GM12878 (cell line): ENCODE measurements around the gene RGS6. TPM values are rescaled to one million over a fixed set of nuclear protein-coding genes. Genes with fewer than 3 reads are reported as not detected.

Experiments
- ATAC-seq: fragments of 200-7000 bp; cut with Tn5 transposase; 3 replicates; pipeline ENCODE4 v1.9.1; 2020; ENCODE audit warnings: mild to moderate bottlenecking, moderate library complexity
- BruUV-seq: library from RNA; stranded (reverse); fragments of 400-500 nt; replicated peaks from 2 replicates; lab custom pipeline; 2021; lab: Mats Ljungman, UMichigan
- CTCF ChIA-PET: fragments of 300-600 bp; sonication (Branson Sonifier 250); formaldehyde crosslinking; extraction: SDS; loops from one replicate; lab custom pipeline; 2021; ENCODE audit warnings: inconsistent platforms; lab: Yijun Ruan, JAX
- POLR2A ChIA-PET: fragments of 350-600 bp; formaldehyde crosslinking; extraction: SDS; loops from one replicate; lab custom pipeline; 2021; ENCODE audit warnings: inconsistent platforms; lab: Charles Lee
- RAD21 ChIA-PET: fragments of 300-600 bp; sonication (Branson Sonifier 250); formaldehyde crosslinking; loops from one replicate; lab custom pipeline; 2023; ENCODE audit warnings: antibody characterized with exemption; ENCODE audit not compliant: unreplicated experiment; lab: Charles Lee
- SMC1A ChIA-PET: fragments of 300-600 bp; sonication (Branson Sonifier 250); formaldehyde crosslinking; loops from one replicate; lab custom pipeline; 2023; ENCODE audit not compliant: unreplicated experiment, uncharacterized antibody; lab: Charles Lee
- DNase-seq: peaks from one replicate; pipeline ENCODE4 v3.0.0-alpha.2; 2011; ENCODE audit warnings: low read depth, low spot score
- FAIRE-seq: peaks from 3 replicates; lab custom pipeline; 2011; peaks lifted over from hg19 to GRCh38; lab: Jason Lieb, UNC
- H2AFZ ChIP-seq: 2 replicates; pipeline ENCODE4 v1.6.0; 2011; ENCODE audit warnings: low read depth, low read length, control low read depth; ENCODE audit not compliant: control insufficient read depth
- H3K27ac ChIP-seq: 2 replicates; pipeline ENCODE4 v1.5.1; 2011; ENCODE audit warnings: control low read depth; ENCODE audit not compliant: control insufficient read depth, insufficient read depth
- H3K27me3 ChIP-seq, 2 experiments: replicated peaks in 1 of 2; 2 replicates each; pipeline versions ENCODE4 v1.6.0 to v1.6.1; 2011; ENCODE audit warnings: low read length in 1 of 2; ENCODE audit not compliant: control insufficient read depth in 2 of 2, insufficient read depth in 2 of 2
- H3K36me3 ChIP-seq, 2 experiments: 2 replicates each; pipeline ENCODE4 v1.5.1; 2011; ENCODE audit warnings: low read length in 1 of 2; ENCODE audit not compliant: control insufficient read depth in 2 of 2, insufficient read depth in 2 of 2
- H3K4me1 ChIP-seq: 2 replicates; pipeline ENCODE4 v1.6.1; 2011; ENCODE audit warnings: mild to moderate bottlenecking, low read length, moderate library complexity, mixed read lengths; ENCODE audit not compliant: control insufficient read depth, insufficient read depth
- H3K4me2 ChIP-seq: 2 replicates; pipeline ENCODE4 v1.6.0; 2011; ENCODE audit warnings: control low read depth; ENCODE audit not compliant: control insufficient read depth, insufficient read depth
- H3K4me3 ChIP-seq: fragments of 200-600 bp; sonication (generic); 2 replicates; pipeline ENCODE4 v1.5.1; 2016
- H3K79me2 ChIP-seq: 2 replicates; pipeline ENCODE4 v1.6.0; 2011; ENCODE audit warnings: low read length; ENCODE audit not compliant: control insufficient read depth, insufficient read depth
- H3K9ac ChIP-seq: 2 replicates; pipeline ENCODE4 v1.8.0; 2011; ENCODE audit warnings: low read length, control low read depth, mixed read lengths; ENCODE audit not compliant: control insufficient read depth, insufficient read depth
- H3K9me3 ChIP-seq: replicated peaks from 3 replicates; pipeline ENCODE4 v1.5.1; 2011; ENCODE audit warnings: mild to moderate bottlenecking, low read length; ENCODE audit not compliant: control insufficient read depth, insufficient read depth
- H4K20me1 ChIP-seq: 2 replicates; pipeline ENCODE4 v1.6.0; 2011; ENCODE audit not compliant: control insufficient read depth, insufficient read depth
- CBX5 ChIP-seq: sonication (generic); IDR thresholded peaks from 2 replicates; pipeline ENCODE4 v1.6.1; 2016; ENCODE audit warnings: low read depth, moderate library complexity, mild to moderate bottlenecking, inconsistent platforms
- IKZF1 ChIP-seq: fragments of 450-650 bp; conservative IDR thresholded peaks from 2 replicates; pipeline ENCODE4 v1.6.1; 2017; ENCODE audit warnings: antibody characterized with exemption, mild to moderate bottlenecking
- RB1 ChIP-seq: fragments of 450-650 bp; formaldehyde crosslinking; IDR thresholded peaks from 2 replicates; pipeline ENCODE4 v1.6.1; 2017; ENCODE audit warnings: mild to moderate bottlenecking, borderline replicate concordance
- ZNF274 ChIP-seq: IDR thresholded peaks from one replicate; pipeline ENCODE4 v1.8.0; 2011; ENCODE audit not compliant: insufficient read length, insufficient read depth
- WGBS: methylation state at CpG from one replicate; pipeline ENCODE4 v1.1.6; 2016; ENCODE audit warnings: low lambda C conversion rate; ENCODE audit not compliant: insufficient replicate concordance, insufficient coverage; ENCODE audit errors: missing lambda C conversion rate; 5-methylcytosine and 5-hydroxymethylcytosine counted together
- in situ Hi-C: fragments of 300-500 bp; cut with MboI; formaldehyde crosslinking; loops from 9 replicates; pipeline ENCODE4 v1.14.3; 2018; ENCODE audit warnings: mixed read lengths
- intact Hi-C: fragments of 100-400 bp; cut with micrococcal nuclease; formaldehyde crosslinking; loops from one replicate; pipeline ENCODE4 v1.14.2; 2022; ENCODE audit not compliant: unreplicated experiment
- polyA plus RNA-seq, 11 experiments: library from polyadenylated mRNA; depleted of rRNA in 4 of 11; unstranded in 6 of 11; stranded (reverse) in 5 of 11; fragments of >200 nt; fragmentation: Nextera tagmentation in 4 of 11; fragmentation: Illumina TruSeq in 1 of 11; extraction: Ambion mirVana in 4 of 11; extraction: Trizol in 1 of 11; gene quantifications; 1 replicate in 1 of 11; 2 replicates in 10 of 11; pipeline versions ENCODE4 v1.2.1 to v1.2.3, GENCODE V29; 2011 to 2016; ENCODE audit warnings: inconsistent platforms in 2 of 11, missing spikeins in 2 of 11, low read depth in 1 of 11
- total RNA-seq, 4 experiments: library from RNA; depleted of rRNA in 3 of 4; stranded (reverse); fragments of >200 nt in 3 of 4; fragmentation: Illumina TruSeq in 1 of 4; extraction: Trizol in 1 of 4; gene quantifications; 2 replicates each; pipeline versions ENCODE4 v1.2.1 to v1.2.3, GENCODE V29; 2013 to 2021
- TF ChIP-seq, protein P1 (sequence below), 3 experiments: IDR thresholded peaks in 2 of 3; conservative IDR thresholded peaks in 1 of 3; 2 replicates each; pipeline ENCODE4 v1.5.1; 2011; ENCODE audit warnings: low read depth in 3 of 3, low read length in 3 of 3, mild to moderate bottlenecking in 3 of 3, control low read depth in 2 of 3, moderate library complexity in 2 of 3, inconsistent platforms in 1 of 3, mixed read lengths in 1 of 3; ENCODE audit not compliant: control insufficient read depth in 2 of 3, insufficient read depth in 1 of 3; ENCODE audit errors: extremely low read depth in 1 of 3
- TF ChIP-seq, protein P2 (sequence below): IDR thresholded peaks from 2 replicates; pipeline ENCODE4 v1.6.1; 2012; ENCODE audit warnings: low read depth, low read length, improper control_type of control experiment

RGS6 gene
- total and polyA plus RNA-seq, 10 of the 15 experiments (the other 5 are each of a cell fraction or from before 2014, with no cell fraction given), result 3.9 to 18.1 (median 12.4) TPM

DNA sequence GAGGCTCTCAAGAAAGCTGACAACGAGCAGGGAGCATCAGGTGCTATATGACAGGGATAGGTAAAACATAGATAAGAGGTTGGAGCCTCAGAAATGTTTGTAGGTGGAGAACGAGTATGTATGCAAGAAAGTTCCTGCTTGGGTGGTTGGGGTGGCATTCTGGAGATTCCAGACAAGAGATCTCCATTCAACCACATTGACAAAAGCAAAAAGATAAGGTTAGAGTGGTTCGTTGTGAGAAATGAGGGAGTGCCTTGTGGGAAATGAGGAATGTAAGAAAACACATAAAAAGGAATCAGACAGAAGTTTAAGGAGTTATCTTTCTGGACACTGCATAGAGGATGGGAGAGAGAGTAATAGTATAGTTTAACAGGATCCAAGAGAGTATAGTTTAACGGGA is 671.4 kb downstream of the RGS6 start (continued):
- TF ChIP-seq, protein P1, sequence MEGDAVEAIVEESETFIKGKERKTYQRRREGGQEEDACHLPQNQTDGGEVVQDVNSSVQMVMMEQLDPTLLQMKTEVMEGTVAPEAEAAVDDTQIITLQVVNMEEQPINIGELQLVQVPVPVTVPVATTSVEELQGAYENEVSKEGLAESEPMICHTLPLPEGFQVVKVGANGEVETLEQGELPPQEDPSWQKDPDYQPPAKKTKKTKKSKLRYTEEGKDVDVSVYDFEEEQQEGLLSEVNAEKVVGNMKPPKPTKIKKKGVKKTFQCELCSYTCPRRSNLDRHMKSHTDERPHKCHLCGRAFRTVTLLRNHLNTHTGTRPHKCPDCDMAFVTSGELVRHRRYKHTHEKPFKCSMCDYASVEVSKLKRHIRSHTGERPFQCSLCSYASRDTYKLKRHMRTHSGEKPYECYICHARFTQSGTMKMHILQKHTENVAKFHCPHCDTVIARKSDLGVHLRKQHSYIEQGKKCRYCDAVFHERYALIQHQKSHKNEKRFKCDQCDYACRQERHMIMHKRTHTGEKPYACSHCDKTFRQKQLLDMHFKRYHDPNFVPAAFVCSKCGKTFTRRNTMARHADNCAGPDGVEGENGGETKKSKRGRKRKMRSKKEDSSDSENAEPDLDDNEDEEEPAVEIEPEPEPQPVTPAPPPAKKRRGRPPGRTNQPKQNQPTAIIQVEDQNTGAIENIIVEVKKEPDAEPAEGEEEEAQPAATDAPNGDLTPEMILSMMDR (IDR thresholded peaks at IDR 0.05 in 2 of 3, conservative IDR thresholded peaks at IDR 0.05 in 1 of 3; ENCODE audit: control insufficient read depth in 2 of 3, extremely low read depth in 1 of 3, insufficient read depth in 1 of 3, low read depth in 3 of 3, low read length in 3 of 3), result no peak
- TF ChIP-seq RB1, result no peak
- no peak for TF ChIP-seq ZNF274
- no peak for TF ChIP-seq CBX5

DNA sequence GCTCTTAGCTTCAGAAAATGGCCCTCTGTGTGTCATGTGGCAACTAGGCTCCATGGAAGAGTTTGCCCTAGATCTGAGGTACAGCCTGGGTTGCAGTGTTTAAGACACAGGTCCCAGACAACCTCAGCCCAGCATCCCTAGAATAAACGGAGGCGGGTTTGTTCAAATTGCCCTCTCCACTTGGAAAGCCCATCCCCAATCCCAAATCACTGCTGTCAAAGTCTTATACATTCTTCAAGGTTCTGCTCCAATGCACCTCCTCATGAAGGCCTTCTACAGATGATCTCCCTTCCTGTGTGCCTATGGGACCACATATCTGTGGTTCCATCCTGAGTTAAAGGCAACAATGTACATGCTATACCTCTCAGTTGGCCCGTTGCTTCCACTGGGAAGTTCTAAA is 671.9 kb downstream of the RGS6 start:
- no peak for ATAC-seq
- Histone ChIP-seq H3K27ac (no peak overlapping the region), H3K4me3 (no peak overlapping the region), H3K36me3 (no peaks in the 10 kb centered on the region), H3K27me3 (peaks cover 2 to 3% of the 10 kb centered on the region in 2 experiments; a peak in 2 of 4 replicates), H4K20me1 (no peaks in the 10 kb centered on the region), H2AFZ (no peak overlapping the region), H3K79me2 (no peaks in the 10 kb centered on the region), H3K9ac (no peak overlapping the region), H3K4me2 (no peak overlapping the region), H3K9me3 (no peaks in the 10 kb centered on the region), H3K4me1 (peaks cover 3% of the 10 kb centered on the region)
- no peak for DNase-seq
- ChIA-PET SMC1A (no interaction called here), CTCF (no interaction called here), RAD21 (no interaction called here), POLR2A (no interaction called here)
- 35% methylated on average over 3 of the region's 3 CpGs for WGBS
- intact Hi-C loops (no loop called here), in situ Hi-C loops (no loop called here)
- BruUV-seq, result no TSS peak
- TF ChIP-seq IKZF1, result no peak
- TF ChIP-seq, protein P2, sequence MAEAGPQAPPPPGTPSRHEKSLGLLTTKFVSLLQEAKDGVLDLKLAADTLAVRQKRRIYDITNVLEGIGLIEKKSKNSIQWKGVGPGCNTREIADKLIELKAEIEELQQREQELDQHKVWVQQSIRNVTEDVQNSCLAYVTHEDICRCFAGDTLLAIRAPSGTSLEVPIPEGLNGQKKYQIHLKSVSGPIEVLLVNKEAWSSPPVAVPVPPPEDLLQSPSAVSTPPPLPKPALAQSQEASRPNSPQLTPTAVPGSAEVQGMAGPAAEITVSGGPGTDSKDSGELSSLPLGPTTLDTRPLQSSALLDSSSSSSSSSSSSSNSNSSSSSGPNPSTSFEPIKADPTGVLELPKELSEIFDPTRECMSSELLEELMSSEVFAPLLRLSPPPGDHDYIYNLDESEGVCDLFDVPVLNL, result no peak
- FAIRE-seq, result no peak
